GM23248 (cell line): ENCODE results near the gene MUC13. TPM values are rescaled to one million over a fixed set of nuclear protein-coding genes. Genes with fewer than 3 reads are reported as not detected.

Experiments used
- DNase-seq: peaks from one replicate; pipeline ENCODE4 v3.0.0-alpha.2; 2015
- H2AFZ ChIP-seq: fragments of 200-600 bp; sonication (generic); 2 replicates; pipeline ENCODE4 v1.6.1; 2016; ENCODE audit warnings: antibody characterized with exemption
- H3F3A ChIP-seq: fragments of 200-600 bp; sonication (generic); 2 replicates; pipeline ENCODE4 v1.6.1; 2016; ENCODE audit warnings: mild to moderate bottlenecking, antibody characterized with exemption, mixed run types; ENCODE audit not compliant: insufficient read depth
- H3K27ac ChIP-seq: fragments of 200-600 bp; sonication (generic); 2 replicates; pipeline ENCODE4 v1.5.1; 2016; ENCODE audit warnings: mild to moderate bottlenecking
- H3K27me3 ChIP-seq: fragments of 200-600 bp; sonication (generic); replicated peaks from 2 replicates; pipeline ENCODE4 v1.6.1; 2016; ENCODE audit warnings: mild to moderate bottlenecking; ENCODE audit not compliant: insufficient read depth
- H3K36me3 ChIP-seq: fragments of 200-600 bp; sonication (generic); 2 replicates; pipeline ENCODE4 v1.6.1; 2016; ENCODE audit warnings: low read depth, mild to moderate bottlenecking
- H3K4me1 ChIP-seq: fragments of 200-600 bp; sonication (generic); 2 replicates; pipeline ENCODE4 v1.6.1; 2016; ENCODE audit warnings: mild to moderate bottlenecking; ENCODE audit not compliant: insufficient read depth
- H3K4me2 ChIP-seq: fragments of 200-600 bp; sonication (generic); one replicate; pipeline ENCODE4 v1.6.1; 2016; ENCODE audit warnings: mild to moderate bottlenecking; ENCODE audit not compliant: unreplicated experiment
- H3K4me3 ChIP-seq: fragments of 200-600 bp; sonication (generic); 2 replicates; pipeline ENCODE4 v1.5.1; 2016; ENCODE audit warnings: mild to moderate bottlenecking
- H3K79me2 ChIP-seq: fragments of 200-600 bp; sonication (generic); 2 replicates; pipeline ENCODE4 v1.6.1; 2016; ENCODE audit warnings: mild to moderate bottlenecking; ENCODE audit not compliant: insufficient read depth
- H3K9ac ChIP-seq: fragments of 200-600 bp; sonication (generic); 2 replicates; pipeline ENCODE4 v1.6.1; 2016; ENCODE audit warnings: mild to moderate bottlenecking
- H3K9me2 ChIP-seq: fragments of 200-600 bp; sonication (generic); 2 replicates; pipeline ENCODE4 v1.6.1; 2016; ENCODE audit warnings: mixed run types, mild to moderate bottlenecking, moderate library complexity; ENCODE audit not compliant: insufficient read depth
- H3K9me3 ChIP-seq: fragments of 200-600 bp; sonication (generic); one replicate; pipeline ENCODE4 v1.6.1; 2017; ENCODE audit warnings: low read depth
- H4K20me1 ChIP-seq: fragments of 200-600 bp; sonication (generic); 2 replicates; pipeline ENCODE4 v1.6.0; 2016; ENCODE audit not compliant: insufficient read depth
- EZH2 ChIP-seq: fragments of 200-600 bp; sonication (generic); IDR thresholded peaks from 2 replicates; pipeline ENCODE4 v1.6.1; 2018; ENCODE audit warnings: antibody characterized with exemption, mild to moderate bottlenecking; ENCODE audit not compliant: insufficient read depth, poor library complexity, severe bottlenecking
- EZH2phosphoT487 ChIP-seq: fragments of 200-600 bp; sonication (generic); IDR thresholded peaks from 2 replicates; pipeline ENCODE4 v1.6.1; 2018; ENCODE audit warnings: antibody characterized with exemption, moderate library complexity, mild to moderate bottlenecking, low read depth; ENCODE audit not compliant: insufficient read depth
- WGBS, 2 experiments: methylation state at CpG; one replicate each; pipeline ENCODE4 v1.1.6; 2015 to 2017; ENCODE audit warnings: low lambda C conversion rate in 2 of 2, low coverage in 1 of 2; ENCODE audit errors: missing lambda C conversion rate in 2 of 2; 5-methylcytosine and 5-hydroxymethylcytosine counted together
- in situ Hi-C: fragments of 300-500 bp; cut with MboI; formaldehyde crosslinking; loops from 2 replicates; pipeline ENCODE4 v1.15.0; 2020
- polyA plus RNA-seq: library from polyadenylated mRNA; unstranded; fragments of >200 nt; fragmentation: Nextera tagmentation; extraction: Ambion mirVana; gene quantifications from 2 replicates; pipeline ENCODE4 v1.2.1, GENCODE V29; 2016
- total RNA-seq: library from RNA; depleted of rRNA; stranded (reverse); fragments of >200 nt; shearing (Covaris generic); gene quantifications from 2 replicates; pipeline ENCODE4 v1.2.3, GENCODE V29; 2014

Gene MUC13
- total and polyA plus RNA-seq, 2 experiments from 2014 or later: 0.18 to 0.32 TPM

DNA sequence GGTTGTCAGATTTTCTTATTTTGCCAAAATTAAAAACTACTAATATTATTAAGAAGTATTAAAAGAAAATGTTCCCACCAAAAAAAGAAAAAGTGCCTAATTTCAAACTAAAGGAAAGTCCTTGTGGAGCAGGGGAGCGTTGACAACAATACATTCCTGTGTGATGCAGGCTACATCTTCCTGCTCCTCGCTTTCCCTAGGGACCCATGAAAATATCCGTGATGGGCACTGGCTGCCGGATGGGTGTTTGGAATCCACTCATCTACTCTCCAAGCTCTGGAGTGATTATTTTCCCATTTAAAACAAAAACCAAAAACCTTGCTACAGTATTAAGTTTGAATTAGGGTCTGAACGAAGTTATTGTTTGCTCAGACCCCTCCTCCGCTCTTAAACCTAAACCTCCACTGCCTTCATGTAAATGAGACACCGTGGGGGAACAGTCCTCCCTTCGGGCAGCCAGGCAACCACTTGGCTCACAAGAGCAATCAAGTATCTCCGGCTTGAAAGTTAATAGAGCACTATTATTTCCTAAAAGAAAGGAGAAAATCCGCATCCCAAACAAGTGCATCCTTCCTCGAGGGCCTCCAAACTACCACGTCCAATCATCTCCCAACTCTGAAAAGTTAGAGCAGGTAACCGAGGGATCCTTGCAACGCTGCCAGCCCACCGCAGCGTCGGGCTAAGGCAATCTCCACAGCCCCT is 48.9 kb downstream of the MUC13 start:
- Histone ChIP-seq H3K9me3 (no peaks in the 10 kb centered on the region), H3K27ac (peak overlapping the region; percentile 85), H3K9me2 (no peaks in the 10 kb centered on the region), H3K4me2 (peak overlapping the region; percentile 98), H3K36me3 (no peaks in the 10 kb centered on the region), H3K9ac (peak overlapping the region; percentile 90), H3K4me1 (peaks cover 33% of the 10 kb centered on the region), H4K20me1 (no peaks in the 10 kb centered on the region), H3K4me3 (peak overlapping the region; percentile 87), H2AFZ (0 out of 2 replicates have a peak overlapping the region, but pooled peaks have one; percentile 8), H3K27me3 (no peaks in the 10 kb centered on the region), H3F3A (peaks cover 49% of the 10 kb centered on the region), H3K79me2 (peaks cover 55% of the 10 kb centered on the region)
- in situ Hi-C loops: loop anchor here (10.0 kb wide), 1 partner anchor 91 kb away; no protein-coding TSS in a partner anchor
- TF ChIP-seq EZH2phosphoT487: 0 out of 2 replicates have a peak, but pooled peaks have one; percentile 48
- TF ChIP-seq EZH2: no peak
- 3% methylated on average over 17 of the region's 17 CpGs for WGBS, 2 experiments
- peak; percentile 87 for DNase-seq

DNA sequence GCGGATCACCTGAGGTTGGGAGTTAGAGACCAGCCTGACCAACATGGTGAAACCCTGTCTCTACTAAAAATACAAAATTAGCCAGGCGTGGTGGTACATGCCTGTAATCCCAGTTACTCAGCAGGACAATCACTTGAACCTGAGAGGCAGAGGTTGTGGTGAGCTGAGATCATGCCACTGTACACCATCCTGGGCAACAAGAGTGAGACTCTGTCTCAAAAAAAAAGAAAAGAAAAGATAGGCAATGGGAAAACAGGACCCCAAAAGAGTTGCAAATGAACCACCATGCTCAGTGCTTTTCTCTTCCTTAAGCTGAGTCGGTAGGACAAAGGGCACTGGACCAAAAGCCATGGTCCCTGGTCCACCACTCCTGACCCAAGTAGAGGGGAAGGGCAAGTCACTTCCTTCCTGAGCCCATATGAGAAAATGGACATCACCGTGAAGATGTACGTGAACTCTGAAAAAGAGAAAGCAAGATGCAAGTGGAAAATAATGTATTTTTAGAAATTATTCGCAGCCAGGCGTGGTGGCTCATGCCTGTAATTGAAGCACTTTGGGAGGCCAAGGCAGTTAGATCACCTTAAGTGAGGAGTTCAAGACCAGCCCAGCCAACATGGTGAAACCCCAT is 50.0 kb downstream of the MUC13 start:
- H3K9ac ChIP-seq: peak overlapping the region; percentile 90
- 82 to 83% methylated on average over 7 of the region's 7 CpGs for WGBS, 2 experiments

DNA sequence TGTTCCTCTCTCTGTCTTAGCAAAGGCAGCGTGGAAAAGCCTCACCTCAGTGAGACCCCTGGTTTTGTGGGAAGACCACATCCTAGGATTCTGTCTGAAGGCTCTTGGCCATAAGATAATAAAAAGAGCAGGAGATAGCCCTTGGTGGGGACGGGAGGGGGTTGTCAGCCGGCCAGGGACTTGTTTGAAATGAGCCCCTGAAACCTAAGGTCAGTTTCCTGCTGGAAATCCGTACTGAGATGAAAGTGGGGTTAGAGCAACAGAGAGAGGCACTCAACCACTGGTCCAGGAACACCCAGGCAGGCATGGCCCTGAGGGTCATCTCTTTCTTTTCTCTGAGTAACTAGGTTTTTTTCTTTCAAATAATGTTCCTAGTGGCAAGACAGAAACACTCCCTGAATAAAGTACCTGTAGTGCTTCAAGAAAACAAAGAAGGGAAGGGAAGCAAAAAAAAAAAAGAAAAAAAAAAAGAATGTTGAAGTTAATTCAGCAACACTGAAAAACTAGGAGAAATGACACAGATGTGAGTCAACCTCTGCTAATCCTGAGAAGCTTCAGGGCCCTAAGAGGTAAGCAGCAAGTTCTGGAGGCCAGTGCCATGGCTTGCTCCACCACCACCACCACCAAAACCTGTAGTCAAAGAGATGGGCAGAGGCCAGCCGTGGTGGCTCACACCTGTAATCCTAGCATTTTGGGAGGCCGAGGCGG is 50.6 kb downstream of the MUC13 start:
- in situ Hi-C loops: loop anchor here (10.0 kb wide), 1 partner anchor 89 kb away; no protein-coding TSS in a partner anchor
- H3K4me1 ChIP-seq: peaks cover 49% of the 10 kb centered on the region
- no peaks in the 10 kb centered on the region for H3K36me3 ChIP-seq
- H2AFZ ChIP-seq: no peak overlapping the region
- H3F3A ChIP-seq: peaks cover 60% of the 10 kb centered on the region
- peaks cover 67% of the 10 kb centered on the region for H3K79me2 ChIP-seq
- H3K27me3 ChIP-seq: no peaks in the 10 kb centered on the region
- no peak overlapping the region for H3K9ac ChIP-seq
- no peaks in the 10 kb centered on the region for H4K20me1 ChIP-seq
- no peaks in the 10 kb centered on the region for H3K9me2 ChIP-seq
- 96% methylated on average over 6 of the region's 7 CpGs for WGBS, 2 experiments
- DNase-seq: peak; percentile 41
- TF ChIP-seq EZH2 (no peak), EZH2phosphoT487 (no peak)
- no peak overlapping the region for H3K4me3 ChIP-seq
- H3K27ac ChIP-seq: peak overlapping the region; percentile 85
- H3K4me2 ChIP-seq: peak overlapping the region; percentile 98
- no peaks in the 10 kb centered on the region for H3K9me3 ChIP-seq

More for the DNA sequence above, 50.0 kb downstream of the MUC13 start:
- Histone ChIP-seq H3K4me2 (peak overlapping the region; percentile 98), H3K36me3 (no peaks in the 10 kb centered on the region), H3K27me3 (no peaks in the 10 kb centered on the region), H2AFZ (no peak overlapping the region), H3K4me1 (peaks cover 42% of the 10 kb centered on the region), H3K27ac (peak overlapping the region; percentile 85), H3K9me2 (no peaks in the 10 kb centered on the region), H3K9me3 (no peaks in the 10 kb centered on the region), H3F3A (peaks cover 57% of the 10 kb centered on the region), H4K20me1 (no peaks in the 10 kb centered on the region), H3K79me2 (peaks cover 65% of the 10 kb centered on the region), H3K4me3 (peak overlapping the region; percentile 87)
- DNase-seq: no peak
- no peak for TF ChIP-seq EZH2
- in situ Hi-C loops: loop anchor here (10.0 kb wide), 1 partner anchor 90 kb away; no protein-coding TSS in a partner anchor
